Motor neuron (in vitro differentiated cells): ENCODE measurements around the gene TSC1. TPM values are rescaled to one million over a fixed set of nuclear protein-coding genes. Genes with fewer than 3 reads are reported as not detected.
A peak's percentile ranks its signal among the peaks of the same experiment; 100 is the strongest.

ENCODE experiments used
- ATAC-seq, 8 experiments: fragments of 200-7000 bp; cut with Tn5 transposase; replicated peaks in 6 of 8; 2 replicates each; pipeline ENCODE4 v1.8.0; 2021; ENCODE audit warnings: mild to moderate bottlenecking in 8 of 8, moderate library complexity in 8 of 8
- H3K27ac ChIP-seq, 2 donors: fragments of 250-450 bp; sonication (Bioruptor Pico); 2 replicates each; pipeline ENCODE4 v1.9.0; 2021; ENCODE audit warnings: antibody characterized with exemption in 2 of 2, mild to moderate bottlenecking in 2 of 2, moderate library complexity in 1 of 2
- H3K4me1 ChIP-seq, 2 donors: fragments of 250-450 bp; sonication (Bioruptor Pico); replicated peaks in 1 of 2; 2 replicates each; pipeline ENCODE4 v1.6.1; 2021; ENCODE audit warnings: antibody characterized with exemption in 2 of 2, mild to moderate bottlenecking in 2 of 2, moderate library complexity in 1 of 2
- H3K4me3 ChIP-seq, 5 donors: fragments of 250-450 bp; sonication (Bioruptor Pico); 2 replicates each; pipeline ENCODE4 v1.9.0; 2021; ENCODE audit warnings: antibody characterized with exemption in 5 of 5, mild to moderate bottlenecking in 5 of 5, moderate library complexity in 4 of 5
- WGBS, 10 experiments: fragments of 450-650 bp; shearing (Covaris generic); methylation state at CpG; one replicate each; pipeline ENCODE4 v1.0.0; 2022; 5-methylcytosine and 5-hydroxymethylcytosine counted together
- in situ Hi-C, 9 experiments: fragments of 400-800 bp; cut with MboI; loops; one replicate each; pipeline ENCODE4 v1.15.0; 2021; ENCODE audit warnings: low sequenced_read_pairs in 9 of 9, low pct_unique_long_range_greater_than_20kb in 2 of 9; ENCODE audit not compliant: unreplicated experiment in 9 of 9
- total RNA-seq, 8 experiments: library from RNA; unstranded; fragments of 300-600 nt; gene quantifications; 2 replicates each; pipeline versions ENCODE4 v1.2.3 to v1.2.4, GENCODE V29; 2022

TSC1 gene
- total RNA-seq, 8 experiments from 2014 or later: 22.0 to 58.6 (median 31.4) TPM

DNA sequence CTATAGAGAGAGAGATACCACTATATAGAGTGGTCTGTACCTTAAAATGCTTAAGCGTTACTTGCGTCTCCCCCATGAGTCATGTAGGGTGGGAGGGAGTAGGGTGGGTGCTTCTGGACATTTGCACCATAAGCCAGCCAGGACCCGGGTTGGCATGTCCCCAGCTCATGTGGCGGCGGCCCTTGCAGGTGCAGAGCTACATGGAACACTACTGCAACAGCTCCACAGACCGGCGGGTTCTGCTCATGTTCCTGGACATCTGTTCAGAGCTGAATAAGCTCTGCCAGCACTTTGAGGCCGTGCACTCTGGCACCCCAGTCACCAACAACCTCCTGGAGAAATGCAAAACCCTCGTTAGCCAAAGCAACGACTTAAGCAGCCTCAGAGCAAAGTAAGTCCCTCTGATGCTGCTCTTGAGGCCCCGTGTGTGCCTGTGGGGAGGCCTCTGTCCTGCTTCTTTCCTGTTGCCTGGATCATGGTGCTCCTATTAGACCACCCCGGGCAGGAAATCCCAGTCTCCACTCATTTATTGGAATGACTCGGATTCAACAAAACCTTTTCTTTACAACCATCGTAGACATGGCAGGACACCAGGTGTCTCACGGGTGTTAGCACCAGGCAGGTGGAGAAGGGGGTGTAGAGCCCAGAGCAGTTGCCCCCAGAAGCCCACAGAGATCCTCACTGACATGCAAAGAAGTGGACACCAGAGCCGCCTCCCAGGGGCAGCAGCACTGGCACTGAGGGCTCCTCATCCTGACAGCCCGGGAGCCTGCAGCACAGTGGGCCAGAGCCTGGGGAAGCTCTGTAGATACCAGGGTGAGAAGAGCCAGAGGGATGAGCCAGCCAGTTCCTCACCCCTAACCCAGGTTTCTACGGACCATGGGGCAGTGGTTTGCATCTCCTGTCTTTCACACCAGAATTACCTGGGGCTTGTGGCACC, 57.0 kb downstream of the TSC1 start:
- WGBS, 10 experiments: 73 to 100% (median 83%) methylated on average over 1 to 6 of the region's 18 CpGs; no CpG with 5 or more reads in 4 of the 10 experiments
- in situ Hi-C loops: no loop called here

DNA sequence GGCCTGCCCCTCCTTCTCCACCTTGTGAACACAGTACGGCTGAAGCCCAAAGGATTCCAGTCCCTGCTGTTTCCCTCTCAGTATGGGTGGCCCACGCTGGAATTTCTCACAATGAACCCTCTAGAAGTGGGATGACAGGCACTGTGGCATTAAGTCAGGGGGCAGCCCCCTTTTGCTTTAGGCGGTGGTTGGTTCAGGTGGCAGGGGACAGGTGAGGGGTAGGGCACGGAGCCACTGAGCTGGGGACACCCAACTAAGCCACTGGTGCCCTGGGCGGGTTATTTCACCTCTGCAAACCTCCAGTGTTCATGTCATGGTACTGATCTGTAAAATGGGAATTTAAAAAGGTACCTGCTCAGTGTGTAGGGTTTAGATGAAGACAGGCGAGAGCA, 58.1 kb downstream of the TSC1 start:
- ATAC-seq: no peak
- Histone ChIP-seq H3K27ac (no peak overlapping the region), H3K4me3 (no peak overlapping the region), H3K4me1 (peaks cover 0 to 3% of the 10 kb centered on the region in 2 donors)
- in situ Hi-C loops: no loop called here
- 72 to 100% (median 80%) methylated on average over 1 to 2 of the region's 6 CpGs; no CpG with 5 or more reads in 5 of the 10 experiments for WGBS, 10 experiments

More for the DNA sequence above, 57.0 kb downstream of the TSC1 start:
- H3K27ac ChIP-seq: no peak overlapping the region
- H3K4me1 ChIP-seq: peaks cover 0 to 3% of the 10 kb centered on the region in 2 donors
- H3K4me3 ChIP-seq: no peak overlapping the region
- peak in 1 of 8 experiments; percentile 10 for ATAC-seq

DNA sequence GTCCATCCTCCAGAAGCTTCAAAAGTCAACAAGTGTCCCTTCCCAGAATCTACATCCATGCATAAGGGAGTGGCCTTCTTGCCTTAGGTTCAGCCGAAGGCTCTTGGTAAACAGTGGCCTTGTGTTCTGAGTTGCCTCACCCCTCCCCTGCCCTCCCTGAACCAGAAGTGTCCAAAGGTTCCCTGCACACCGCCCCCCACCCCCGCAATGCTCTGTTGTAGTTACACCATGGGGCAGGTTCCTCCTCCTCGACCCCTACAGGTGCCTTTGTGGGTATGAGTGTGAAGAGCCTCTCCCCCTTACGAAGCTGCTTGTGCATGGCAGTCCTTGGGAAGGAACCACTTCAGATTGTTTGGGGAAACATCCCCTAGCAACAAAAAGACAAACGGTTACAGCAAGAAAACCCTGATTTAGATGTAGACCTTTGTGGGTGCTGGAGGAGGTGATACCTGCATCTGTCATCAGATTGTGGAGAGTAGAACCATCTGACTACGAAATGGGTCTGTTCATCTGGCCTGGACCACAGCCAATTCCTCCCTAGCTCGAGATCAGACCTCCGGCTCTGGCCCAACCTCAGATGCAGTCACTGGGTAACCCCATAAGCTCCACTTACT, 58.6 kb downstream of the TSC1 start:
- 0 to 92% (median 60%) methylated on average over 1 to 4 of the region's 9 CpGs; no CpG with 5 or more reads in 3 of the 10 experiments for WGBS, 10 experiments
- Histone ChIP-seq H3K4me1 (peaks cover 0 to 3% of the 10 kb centered on the region in 2 donors), H3K4me3 (no peak overlapping the region), H3K27ac (no peak overlapping the region)
- in situ Hi-C loops: no loop called here
- peak in 3 of 8 experiments; percentile 96 to 97 (median 97) for ATAC-seq

DNA sequence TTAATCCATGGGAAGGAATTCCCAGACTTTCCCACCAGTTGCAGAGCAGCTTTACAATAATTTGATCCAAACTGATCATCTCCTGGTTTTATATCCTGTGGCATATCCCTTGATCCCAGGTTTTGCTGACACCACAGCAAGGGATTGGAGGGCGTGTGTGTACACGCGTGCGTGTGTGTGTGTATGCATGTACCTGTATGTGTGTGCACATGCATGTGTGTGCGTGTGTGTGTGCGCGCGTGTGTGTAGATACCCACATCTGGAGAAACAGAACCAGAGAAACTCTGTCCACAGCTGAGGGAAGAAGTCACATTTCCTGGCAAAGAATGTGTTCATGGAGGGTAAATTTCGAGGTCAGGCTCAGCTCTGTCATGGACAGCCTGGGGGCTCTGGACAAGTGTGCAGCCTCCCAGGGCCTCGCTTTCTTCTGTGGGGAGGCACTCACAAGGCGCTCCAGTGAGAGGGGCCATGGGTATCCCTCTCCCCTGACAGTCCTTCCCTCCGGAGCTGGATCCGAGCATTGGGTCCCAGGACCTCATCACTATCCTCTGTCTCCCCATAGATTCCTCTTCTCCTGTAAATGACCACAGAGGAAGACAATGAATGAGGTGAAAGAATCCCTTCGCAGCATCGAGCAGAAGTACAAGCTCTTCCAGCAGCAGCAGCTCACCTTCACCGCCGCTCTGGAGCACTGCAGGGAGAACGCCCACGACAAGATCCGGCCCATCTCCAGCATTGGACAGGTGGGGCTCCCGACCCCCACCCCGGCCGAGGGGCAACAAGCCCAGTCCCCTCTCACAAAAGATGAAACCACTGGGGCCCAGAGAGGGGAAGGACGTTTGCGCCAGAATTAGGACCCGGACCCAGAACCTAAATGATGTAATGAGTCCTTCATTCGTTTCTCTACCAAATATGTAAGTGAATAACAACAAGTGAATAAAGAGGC, 60.8 kb downstream of the TSC1 start:
- ATAC-seq: no peak
- H3K4me3 ChIP-seq: no peak overlapping the region
- 67 to 92% (median 83%) methylated on average over 1 to 10 of the region's 27 CpGs; no CpG with 5 or more reads in 2 of the 10 experiments for WGBS, 10 experiments
- H3K4me1 ChIP-seq: peaks cover 0 to 6% of the 10 kb centered on the region in 2 donors
- in situ Hi-C loops: no loop called here
- no peak overlapping the region for H3K27ac ChIP-seq

DNA sequence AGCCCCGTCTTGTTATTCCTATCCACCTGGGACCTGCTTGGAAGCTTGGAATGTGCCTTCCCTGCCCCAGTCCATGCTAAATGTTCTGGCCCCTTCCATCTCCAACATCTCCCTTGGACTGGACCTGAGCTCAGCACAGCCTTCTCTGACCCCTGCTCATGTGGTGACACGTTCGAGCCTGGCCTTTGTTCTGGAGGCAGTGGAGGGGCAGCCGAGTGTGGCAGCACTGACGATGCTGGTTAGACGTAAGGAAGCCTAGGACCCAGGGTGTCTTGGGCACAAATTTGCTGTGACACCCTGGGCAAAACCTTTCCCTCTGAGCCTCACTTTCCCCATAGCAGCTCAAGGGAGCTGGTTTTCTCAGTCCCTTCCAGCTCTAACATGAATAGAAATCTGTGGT, 61.8 kb downstream of the TSC1 start:
- Histone ChIP-seq H3K4me3 (no peak overlapping the region), H3K4me1 (peaks cover under 1 to 6% of the 10 kb centered on the region in 2 donors), H3K27ac (no peak overlapping the region)
- in situ Hi-C loops: no loop called here
- ATAC-seq: no peak
- WGBS, 10 experiments: 59 to 100% (median 73%) methylated on average over 1 to 6 of the region's 6 CpGs; no CpG with 5 or more reads in 5 of the 10 experiments

DNA sequence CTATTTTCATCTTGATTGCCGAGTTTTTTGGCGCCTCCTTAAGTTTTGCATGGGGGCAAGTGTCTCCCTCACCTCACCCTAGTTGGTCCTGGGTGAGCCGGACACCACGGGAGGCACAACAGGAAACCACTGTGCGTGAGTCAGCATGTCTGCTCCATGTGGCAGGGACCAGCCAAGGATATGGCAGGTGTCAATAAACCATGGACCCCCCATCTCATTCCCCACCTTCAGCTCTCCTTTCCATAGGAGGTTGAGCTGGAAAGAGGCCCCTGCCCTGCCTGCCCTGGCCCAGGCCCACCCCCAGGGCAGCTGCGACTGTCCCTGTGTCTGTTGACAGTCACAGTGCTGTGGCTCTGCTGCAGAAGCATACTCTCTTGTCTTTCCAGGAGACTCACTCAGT, 62.6 kb downstream of the TSC1 start:
- H3K27ac ChIP-seq: no peak overlapping the region
- H3K4me1 ChIP-seq: peaks cover 5 to 6% of the 10 kb centered on the region in 2 donors
- in situ Hi-C loops: no loop called here
- WGBS, 10 experiments: 40 to 100% (median 62%) methylated on average over 1 to 5 of the region's 6 CpGs; no CpG with 5 or more reads in 5 of the 10 experiments
- no peak for ATAC-seq
- no peak overlapping the region for H3K4me3 ChIP-seq

DNA sequence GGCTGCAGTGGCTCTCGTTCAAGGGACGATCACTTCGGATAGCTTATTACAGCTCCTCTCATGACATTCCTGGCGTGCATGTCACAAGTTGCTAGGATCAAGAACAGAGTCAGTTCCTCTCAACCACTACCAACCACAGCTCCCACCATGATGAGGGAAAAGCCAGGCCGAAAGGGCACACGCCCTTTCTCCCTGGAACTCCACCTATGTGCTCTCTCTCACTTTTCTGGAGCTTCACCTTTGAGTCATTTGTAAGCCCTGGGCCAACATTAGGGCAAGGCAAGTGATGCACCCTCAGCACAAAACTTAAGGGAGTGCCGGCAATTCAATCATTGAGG, 64.1 kb downstream of the TSC1 start:
- in situ Hi-C loops: no loop called here
- Histone ChIP-seq H3K4me1 (peaks cover 5 to 6% of the 10 kb centered on the region in 2 donors), H3K27ac (no peak overlapping the region), H3K4me3 (no peak overlapping the region)
- ATAC-seq: no peak
- 54 to 100% (median 83%) methylated on average over 1 to 7 of the region's 7 CpGs; no CpG with 5 or more reads in 3 of the 10 experiments for WGBS, 10 experiments

DNA sequence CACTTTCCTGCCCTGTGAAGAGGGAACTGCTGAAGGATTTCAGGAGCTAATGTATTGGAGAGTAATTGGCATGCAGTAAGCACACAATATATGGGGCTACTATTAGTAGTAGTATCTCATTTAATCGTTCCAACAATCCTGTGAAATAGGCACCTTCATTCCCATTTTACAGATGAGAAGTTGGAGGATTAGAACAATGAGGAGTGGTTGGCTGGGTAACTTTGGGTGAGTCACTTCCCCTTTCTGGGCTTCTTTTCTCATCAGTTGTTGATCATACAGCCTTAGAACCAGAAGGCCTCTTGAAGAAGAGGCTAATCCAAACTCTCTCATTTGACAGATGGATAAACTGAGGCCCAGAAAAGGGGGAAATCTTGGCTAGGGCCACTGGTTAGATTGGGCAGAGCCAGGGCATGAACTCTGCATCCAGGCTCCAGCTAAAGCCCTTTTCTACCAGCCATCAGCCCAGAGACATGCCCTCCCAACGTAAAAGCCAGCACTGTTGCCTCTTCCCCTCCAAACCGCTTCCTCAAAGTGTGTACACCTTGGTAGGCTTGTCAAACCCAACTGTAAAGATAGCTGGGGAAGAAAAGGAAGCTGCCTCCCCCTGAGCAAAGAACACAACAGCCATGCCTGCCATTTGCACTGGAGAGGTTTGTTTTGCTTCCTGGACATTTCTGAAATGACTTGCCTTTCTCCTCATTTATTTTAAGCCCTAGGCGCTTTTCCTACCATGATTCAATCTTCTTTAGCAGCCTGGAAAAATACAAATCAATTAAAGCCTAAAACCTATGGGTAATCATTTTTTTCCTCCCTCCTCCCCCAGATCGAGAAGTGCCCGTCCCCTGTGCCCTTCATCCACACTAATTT, 64.7 kb downstream of the TSC1 start:
- Histone ChIP-seq H3K4me1 (peaks cover 5 to 6% of the 10 kb centered on the region in 2 donors), H3K27ac (no peak overlapping the region), H3K4me3 (peak overlapping the region in 1 of 5 donors; percentile 84)
- WGBS, 10 experiments: 57 to 100% (median 90%) methylated on average over 1 to 6 of the region's 6 CpGs; no CpG with 5 or more reads in 2 of the 10 experiments
- in situ Hi-C loops: no loop called here
- no peak for ATAC-seq

DNA sequence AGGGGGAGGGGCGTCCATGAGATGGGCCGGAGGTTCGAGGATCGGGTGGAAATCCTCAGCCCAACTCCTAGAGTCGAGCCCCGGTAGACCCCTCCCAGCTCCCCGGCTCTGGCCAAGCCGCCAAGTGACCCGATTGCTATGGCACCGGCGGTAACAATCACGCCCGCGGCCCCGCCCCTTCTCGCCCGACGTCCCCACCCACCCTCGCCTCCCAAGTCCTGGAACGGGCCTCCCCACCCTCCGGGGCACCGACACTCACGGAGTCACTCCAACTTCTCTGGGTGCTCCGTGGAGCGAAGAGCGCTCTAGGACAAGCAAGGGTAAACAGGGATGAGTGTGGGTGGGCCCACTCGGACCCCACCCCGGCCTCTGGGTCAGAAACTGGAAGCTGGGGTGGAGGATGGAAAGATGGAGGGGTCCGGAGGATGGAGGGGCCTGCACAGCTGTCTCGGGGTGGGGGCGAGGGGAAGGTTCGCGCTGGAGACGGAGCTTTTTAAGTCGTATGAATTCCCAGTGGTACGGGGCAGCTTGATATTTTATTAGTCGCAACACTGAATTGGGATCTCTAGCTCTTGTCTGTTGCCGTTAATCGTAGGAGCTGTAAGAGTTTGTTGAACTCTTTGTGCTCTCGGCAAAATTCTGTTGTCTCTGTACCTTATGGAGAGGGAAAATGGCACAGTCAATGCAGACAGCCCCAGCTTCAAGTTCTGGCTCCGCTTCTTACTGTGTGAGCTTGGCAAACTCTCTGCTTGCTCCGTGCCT, 65.5 kb downstream of the TSC1 start, which contains the start of gene SPACA9:
Gene SPACA9 (plus strand): TSS at position 204 of the 762 bp plus-strand sequence. CDS start 5,050 bp downstream, outside the sequence.
- ATAC-seq: peak; percentile 69 to 82 (median 72)
- peaks cover 5 to 6% of the 10 kb centered on the region in 2 donors for H3K4me1 ChIP-seq
- H3K27ac ChIP-seq: no peak within 1 kb of the TSS
- H3K4me3 ChIP-seq: peak within 1 kb of the TSS; percentile 72 to 97 (median 84)
- WGBS, 10 experiments: 44 to 100% (median 59%) methylated on average over 1 to 6 of the region's 42 CpGs; no CpG with 5 or more reads in 4 of the 10 experiments
- in situ Hi-C loops: no loop called here

DNA sequence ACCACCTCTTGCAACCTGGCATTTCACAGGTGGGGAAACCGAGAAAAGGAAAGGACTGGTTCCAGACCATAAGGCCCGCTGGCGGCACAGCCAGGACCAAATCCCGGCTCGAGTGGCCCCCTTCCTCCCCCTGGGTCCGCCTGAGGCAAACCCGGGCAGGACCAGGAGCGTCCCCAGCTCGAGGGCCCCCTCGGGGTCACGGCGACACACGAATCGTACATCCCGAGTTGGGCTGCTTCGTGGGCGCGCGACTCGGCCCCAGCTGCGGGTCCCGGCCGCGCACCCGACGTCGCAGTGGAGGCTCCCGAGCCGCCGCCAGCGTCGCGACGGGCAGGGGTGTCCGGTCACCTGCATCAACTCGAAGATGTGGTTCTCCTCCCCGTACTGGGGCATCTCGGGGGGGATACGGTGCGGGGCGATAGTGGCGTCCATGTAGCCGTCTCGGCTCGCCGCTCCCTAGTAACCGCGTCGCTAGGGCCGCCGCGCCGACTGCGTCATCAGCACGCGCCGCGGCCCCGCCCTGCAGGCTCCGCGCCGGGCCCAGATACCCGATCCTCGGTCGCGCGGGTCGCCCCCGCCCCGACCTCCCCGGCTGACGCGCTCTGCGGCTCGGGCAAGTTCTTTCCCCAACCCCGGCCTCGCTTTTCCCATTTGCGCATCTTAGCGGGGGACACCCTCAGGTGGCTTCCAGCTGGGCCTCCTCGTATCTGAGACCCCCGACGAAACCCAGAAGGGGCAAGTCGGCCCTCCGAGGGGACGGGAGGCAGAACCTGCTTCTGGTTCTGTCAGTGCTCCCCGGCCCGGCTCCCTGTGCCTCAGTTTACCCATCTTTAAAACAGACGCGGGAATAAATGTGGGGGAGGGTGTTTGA, 66.4 kb downstream of the TSC1 start, which contains the start of gene AK8:
Gene AK8 (minus strand): TSS at position 461 of the 871 bp plus-strand sequence. CDS start 29 bp downstream, at position 432.
- Histone ChIP-seq H3K4me3 (peak within 1 kb of the TSS; percentile 72 to 97 (median 84)), H3K4me1 (peaks cover 5 to 6% of the 10 kb centered on the region in 2 donors), H3K27ac (no peak within 1 kb of the TSS)
- WGBS, 10 experiments: 0% methylated on average over 3 of the region's 89 CpGs; no CpG with 5 or more reads in 9 of the 10 experiments
- in situ Hi-C loops: no loop called here
- ATAC-seq: peak; percentile 81 to 91 (median 86)
